A549 (cell line): ENCODE measurements around the gene POLR3B. TPM values are rescaled to one million over a fixed set of nuclear protein-coding genes. Genes with fewer than 3 reads are reported as not detected.

Experiments used
- ATAC-seq, 2 experiments: fragments of 200-7000 bp in 1 of 2; fragments of >200 bp in 1 of 2; cut with Nextera tagmentation in 1 of 2; cut with Tn5 transposase in 1 of 2; 3 replicates each; pipeline versions ENCODE4 v1.8.0 to v1.9.1; 2018 to 2020; ENCODE audit warnings: mild to moderate bottlenecking in 1 of 2, moderate library complexity in 1 of 2
- CTCF ChIA-PET: fragments of 300-600 bp; sonication (Branson Sonifier 250); formaldehyde crosslinking; extraction: SDS; loops from one replicate; lab custom pipeline; 2021; ENCODE audit warnings: antibody characterized with exemption, inconsistent platforms; lab: Yijun Ruan, JAX
- POLR2A ChIA-PET: fragments of 350-600 bp; formaldehyde crosslinking; extraction: SDS; loops from one replicate; lab custom pipeline; 2021; ENCODE audit warnings: antibody characterized with exemption, inconsistent platforms; lab: Yijun Ruan, JAX
- DNase-seq, 2 experiments: peaks; one replicate each; pipeline versions ENCODE4 v3.0.0 to v3.0.0-alpha.2; 2011 to 2016; ENCODE audit warnings: low read depth in 1 of 2, low spot score in 1 of 2
- FAIRE-seq: peaks from 2 replicates; lab custom pipeline; 2011; peaks lifted over from hg19 to GRCh38; lab: Jason Lieb, UNC
- H3K27ac ChIP-seq, 2 experiments: fragments of >200 bp; sonication (Bioruptor Twin); formaldehyde crosslinking; 3 replicates each; pipeline ENCODE4 v1.5.1; 2016 to 2017
- H3K4me1 ChIP-seq: fragments of >200 bp; sonication (Bioruptor Twin); formaldehyde crosslinking; 3 replicates; pipeline ENCODE4 v1.6.1; 2016
- H3K4me2 ChIP-seq: fragments of >200 bp; sonication (Bioruptor Twin); formaldehyde crosslinking; 3 replicates; pipeline ENCODE4 v1.6.1; 2016
- H3K4me3 ChIP-seq: fragments of >200 bp; sonication (Bioruptor Twin); formaldehyde crosslinking; 3 replicates; pipeline ENCODE4 v1.5.1; 2016
- H3K9me3 ChIP-seq: fragments of >200 bp; sonication (Bioruptor Twin); formaldehyde crosslinking; 3 replicates; pipeline ENCODE4 v1.6.1; 2016
- BHLHE40 ChIP-seq: IDR thresholded peaks from 2 replicates; pipeline ENCODE4 v1.6.1; 2012; ENCODE audit warnings: low read depth, low read length, inconsistent platforms
- CBX8 ChIP-seq: fragments of 200-600 bp; sonication (generic); IDR thresholded peaks from 2 replicates; pipeline ENCODE4 v1.6.1; 2016
- CEBPB ChIP-seq, 2 experiments: fragments of >200 bp in 1 of 2; sonication (Bioruptor Twin) in 1 of 2; formaldehyde crosslinking in 1 of 2; IDR thresholded peaks; 2 replicates each; pipeline ENCODE4 v1.6.1; 2012 to 2016
- FOSL2 ChIP-seq, 2 experiments: fragments of 450-650 bp in 1 of 2; fragments of >200 bp in 1 of 2; sonication (Bioruptor Twin) in 1 of 2; formaldehyde crosslinking; IDR thresholded peaks; 2 replicates each; pipeline versions ENCODE4 v1.5.0 to v1.6.1; 2016 to 2020; ENCODE audit warnings: mild to moderate bottlenecking in 1 of 2, moderate library complexity in 1 of 2
- GATA3 ChIP-seq: IDR thresholded peaks from 2 replicates; pipeline ENCODE4 v1.6.1; 2012; ENCODE audit warnings: borderline replicate concordance
- HDAC2 ChIP-seq: fragments of 200-600 bp; sonication (generic); IDR thresholded peaks from 2 replicates; pipeline ENCODE4 v1.6.1; 2016
- HOXA7 ChIP-seq: fragments of 250-450 bp; sonication (Bioruptor Pico); IDR thresholded peaks from 2 replicates; pipeline ENCODE4 v1.5.0; 2020; ENCODE audit warnings: mild to moderate bottlenecking, moderate library complexity
- HOXB13 ChIP-seq: fragments of 250-450 bp; sonication (Bioruptor Pico); IDR thresholded peaks from 2 replicates; pipeline ENCODE4 v1.5.0; 2020; ENCODE audit warnings: low read depth, mild to moderate bottlenecking, moderate library complexity
- HOXB5 ChIP-seq: fragments of 250-450 bp; sonication (Bioruptor Pico); IDR thresholded peaks from 2 replicates; pipeline ENCODE4 v1.5.0; 2020; ENCODE audit warnings: mild to moderate bottlenecking, moderate library complexity
- JUNB ChIP-seq: fragments of >200 bp; sonication (Bioruptor Twin); formaldehyde crosslinking; IDR thresholded peaks from 2 replicates; pipeline ENCODE4 v1.6.1; 2016
- MAFK ChIP-seq: fragments of 450-650 bp; IDR thresholded peaks from 2 replicates; pipeline ENCODE4 v1.6.1; 2014; ENCODE audit not compliant: partially characterized antibody
- MAZ ChIP-seq: fragments of 150-350 bp; IDR thresholded peaks from 2 replicates; pipeline ENCODE4 v1.6.1; 2014; ENCODE audit warnings: antibody characterized with exemption, low read depth, low read length, borderline replicate concordance
- PHF8 ChIP-seq: fragments of 200-600 bp; sonication (generic); IDR thresholded peaks from 2 replicates; pipeline ENCODE4 v1.6.1; 2016; ENCODE audit warnings: low read depth, mild to moderate bottlenecking, antibody characterized with exemption, moderate library complexity, borderline replicate concordance
- POLR2A ChIP-seq: IDR thresholded peaks from 2 replicates; pipeline ENCODE4 v1.6.1; 2012; ENCODE audit warnings: mild to moderate bottlenecking, low read length
- POLR2AphosphoS2 ChIP-seq: conservative IDR thresholded peaks from 2 replicates; pipeline ENCODE4 v1.6.1; 2012; ENCODE audit warnings: low read length, improper control_type of control experiment, inconsistent platforms
- RAD21 ChIP-seq, 2 experiments: fragments of >200 bp in 1 of 2; sonication (Bioruptor Twin) in 1 of 2; formaldehyde crosslinking in 1 of 2; IDR thresholded peaks in 1 of 2; conservative IDR thresholded peaks in 1 of 2; 2 replicates in 1 of 2; 3 replicates in 1 of 2; pipeline ENCODE4 v1.6.1; 2012 to 2018; ENCODE audit warnings: inconsistent platforms in 1 of 2
- RFX5 ChIP-seq: fragments of 450-650 bp; IDR thresholded peaks from 2 replicates; pipeline ENCODE4 v1.7.1; 2014; ENCODE audit warnings: antibody characterized with exemption, mild to moderate bottlenecking, moderate library complexity
- TP53 ChIP-seq: fragments of 250-450 bp; sonication (Bioruptor Pico); IDR thresholded peaks from 2 replicates; pipeline ENCODE4 v1.5.0; 2021; ENCODE audit warnings: mild to moderate bottlenecking, moderate library complexity
- USF2 ChIP-seq: fragments of 450-650 bp; IDR thresholded peaks from 2 replicates; pipeline ENCODE4 v1.6.1; 2014; ENCODE audit warnings: antibody characterized with exemption
- ZFP36 ChIP-seq: fragments of 450-650 bp; IDR thresholded peaks from 2 replicates; pipeline ENCODE4 v1.6.1; 2014; ENCODE audit warnings: borderline replicate concordance; ENCODE audit not compliant: partially characterized antibody
- WGBS: methylation state at CpG from one replicate; pipeline ENCODE4 v1.1.6; 2017; ENCODE audit errors: missing lambda C conversion rate; 5-methylcytosine and 5-hydroxymethylcytosine counted together
- polyA plus RNA-seq, 4 experiments: library from polyadenylated mRNA; depleted of rRNA in 3 of 4; stranded (reverse); fragments of >200 nt; fragmentation: RNase III in 1 of 4; extraction: RNeasy Plus Mini Kit Qiagen cat#74134 plus additional on column Dnase treatment in 1 of 4; gene quantifications; 2 replicates in 3 of 4; 3 replicates in 1 of 4; pipeline ENCODE4 v1.2.3, GENCODE V29; 2011 to 2017
- TF ChIP-seq, protein P1 (sequence below): fragments of >200 bp; sonication (Bioruptor Twin); formaldehyde crosslinking; IDR thresholded peaks from 3 replicates; pipeline ENCODE4 v1.5.1; 2016
- TF ChIP-seq, protein P2 (sequence below): IDR thresholded peaks from 2 replicates; pipeline ENCODE4 v1.6.1; 2012; ENCODE audit warnings: low read depth, borderline replicate concordance
- TF ChIP-seq, protein P3 (sequence below): IDR thresholded peaks from 2 replicates; pipeline ENCODE4 v1.6.1; 2012
- TF ChIP-seq, protein P4 (sequence below): fragments of 250-450 bp; sonication (Bioruptor Pico); IDR thresholded peaks from 2 replicates; pipeline ENCODE4 v1.5.0; 2020; ENCODE audit warnings: low read depth, mild to moderate bottlenecking, moderate library complexity

Gene POLR3B
- polyA plus RNA-seq, 2 of the 4 experiments (the other 2 are of a cell fraction) = 5.4 to 10.7 TPM

DNA sequence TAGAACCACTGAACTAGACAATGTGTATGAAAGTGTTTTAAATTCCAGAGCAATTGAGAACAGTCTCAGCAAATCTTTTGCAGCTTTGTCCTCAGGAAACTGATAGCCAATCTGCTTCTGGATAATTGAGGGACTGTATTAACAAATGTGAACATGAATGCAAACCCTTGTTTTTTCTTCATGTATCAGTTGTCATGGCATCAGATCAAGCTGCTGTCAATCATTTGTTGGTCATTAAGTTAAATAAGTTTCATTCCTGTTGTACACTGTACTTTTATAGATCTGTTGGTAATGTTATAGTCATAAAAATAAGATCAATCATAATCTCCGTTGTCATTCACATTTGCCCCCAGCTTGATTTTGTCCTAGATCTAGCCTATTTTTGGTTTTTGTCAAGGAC, 159.8 kb downstream of the POLR3B start:
- Histone ChIP-seq H3K4me2 (no peak overlapping the region), H3K4me1 (no peaks in the 10 kb centered on the region), H3K4me3 (no peak overlapping the region), H3K27ac (no peak overlapping the region), H3K9me3 (no peaks in the 10 kb centered on the region)
- TF ChIP-seq TP53 (CRISPR knock-in tag) (no peak), MAFK (no peak), CEBPB (IDR thresholded peaks at IDR 0.05) (no peak), HOXA7 (CRISPR knock-in tag) (no peak), POLR2A (no peak), USF2 (no peak), HDAC2 (no peak), CBX8 (no peak), RAD21 (conservative IDR thresholded peaks at IDR 0.05 in 1 of 2, IDR thresholded peaks at IDR 0.05 in 1 of 2) (no peak), HOXB5 (CRISPR knock-in tag) (no peak), RFX5 (no peak), HOXB13 (CRISPR knock-in tag) (no peak), BHLHE40 (no peak), PHF8 (no peak)
- TF ChIP-seq, protein P1, sequence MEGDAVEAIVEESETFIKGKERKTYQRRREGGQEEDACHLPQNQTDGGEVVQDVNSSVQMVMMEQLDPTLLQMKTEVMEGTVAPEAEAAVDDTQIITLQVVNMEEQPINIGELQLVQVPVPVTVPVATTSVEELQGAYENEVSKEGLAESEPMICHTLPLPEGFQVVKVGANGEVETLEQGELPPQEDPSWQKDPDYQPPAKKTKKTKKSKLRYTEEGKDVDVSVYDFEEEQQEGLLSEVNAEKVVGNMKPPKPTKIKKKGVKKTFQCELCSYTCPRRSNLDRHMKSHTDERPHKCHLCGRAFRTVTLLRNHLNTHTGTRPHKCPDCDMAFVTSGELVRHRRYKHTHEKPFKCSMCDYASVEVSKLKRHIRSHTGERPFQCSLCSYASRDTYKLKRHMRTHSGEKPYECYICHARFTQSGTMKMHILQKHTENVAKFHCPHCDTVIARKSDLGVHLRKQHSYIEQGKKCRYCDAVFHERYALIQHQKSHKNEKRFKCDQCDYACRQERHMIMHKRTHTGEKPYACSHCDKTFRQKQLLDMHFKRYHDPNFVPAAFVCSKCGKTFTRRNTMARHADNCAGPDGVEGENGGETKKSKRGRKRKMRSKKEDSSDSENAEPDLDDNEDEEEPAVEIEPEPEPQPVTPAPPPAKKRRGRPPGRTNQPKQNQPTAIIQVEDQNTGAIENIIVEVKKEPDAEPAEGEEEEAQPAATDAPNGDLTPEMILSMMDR = no peak
- TF ChIP-seq, protein P2, sequence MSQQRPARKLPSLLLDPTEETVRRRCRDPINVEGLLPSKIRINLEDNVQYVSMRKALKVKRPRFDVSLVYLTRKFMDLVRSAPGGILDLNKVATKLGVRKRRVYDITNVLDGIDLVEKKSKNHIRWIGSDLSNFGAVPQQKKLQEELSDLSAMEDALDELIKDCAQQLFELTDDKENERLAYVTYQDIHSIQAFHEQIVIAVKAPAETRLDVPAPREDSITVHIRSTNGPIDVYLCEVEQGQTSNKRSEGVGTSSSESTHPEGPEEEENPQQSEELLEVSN = no peak
- TF ChIP-seq, protein P3, sequence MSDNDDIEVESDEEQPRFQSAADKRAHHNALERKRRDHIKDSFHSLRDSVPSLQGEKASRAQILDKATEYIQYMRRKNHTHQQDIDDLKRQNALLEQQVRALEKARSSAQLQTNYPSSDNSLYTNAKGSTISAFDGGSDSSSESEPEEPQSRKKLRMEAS = no peak
- POLR2A ChIA-PET = no interaction called here
- ATAC-seq (no peak), DNase-seq (no peak), FAIRE-seq (no peak)
- CTCF ChIA-PET = interaction anchor here (1.2 kb wide), 1 partner anchor 324 kb away, joined by 3 read pairs; no protein-coding TSS in a partner anchor
- WGBS = 98% methylated on average over 1 of the region's 1 CpG

- FAIRE-seq (no peak), ATAC-seq (no peak), DNase-seq (no peak)
- Histone ChIP-seq H3K4me2 (no peak overlapping the region), H3K4me1 (peaks cover 6% of the 10 kb centered on the region; the same call in 1 of the 3 replicates), H3K4me3 (no peak overlapping the region), H3K9me3 (no peaks in the 10 kb centered on the region), H3K27ac (no peak overlapping the region)
- WGBS = 83% methylated on average over 9 of the region's 9 CpGs
- ChIA-PET POLR2A (no interaction called here), CTCF (interaction anchor here (1.0 kb wide), 1 partner anchor 11 kb away, joined by 3 read pairs; no protein-coding TSS in a partner anchor)
- TF ChIP-seq, protein P2 = no peak
- no peak for TF ChIP-seq PHF8
- no peak for TF ChIP-seq MAZ
- TF ChIP-seq JUNB = no peak
- TF ChIP-seq GATA3 = no peak
- no peak for TF ChIP-seq ZFP36
- TF ChIP-seq, protein P4, sequence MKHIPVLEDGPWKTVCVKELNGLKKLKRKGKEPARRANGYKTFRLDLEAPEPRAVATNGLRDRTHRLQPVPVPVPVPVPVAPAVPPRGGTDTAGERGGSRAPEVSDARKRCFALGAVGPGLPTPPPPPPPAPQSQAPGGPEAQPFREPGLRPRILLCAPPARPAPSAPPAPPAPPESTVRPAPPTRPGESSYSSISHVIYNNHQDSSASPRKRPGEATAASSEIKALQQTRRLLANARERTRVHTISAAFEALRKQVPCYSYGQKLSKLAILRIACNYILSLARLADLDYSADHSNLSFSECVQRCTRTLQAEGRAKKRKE = no peak
- no peak for TF ChIP-seq POLR2AphosphoS2
- TF ChIP-seq, protein P1 = no peak
- TF ChIP-seq FOSL2 (IDR thresholded peaks at IDR 0.05) = no peak
- TF ChIP-seq FOSL2 (CRISPR knock-in tag; IDR thresholded peaks at IDR 0.05) = no peak
Observed at GRCh38 chr12:106519607-106520021, 162.1 kb downstream of the POLR3B start.
